OCI-LY3 (cell line): ENCODE results near the gene ZNF334.

Experiments used
- CTCF ChIP-seq: fragments of 200-600, 300-600 bp; sonication (generic); IDR thresholded peaks from 2 replicates; pipeline ENCODE4 v1.5.1; 2014; ENCODE audit warnings: antibody characterized with exemption, low read length, low read depth
- EZH2phosphoT487 ChIP-seq: fragments of 200-600 bp; shearing (Covaris generic); IDR thresholded peaks from 2 replicates; pipeline ENCODE4 v1.6.1; 2018; ENCODE audit warnings: antibody characterized with exemption, mixed run types, low read depth

- TF ChIP-seq CTCF (no peak), EZH2phosphoT487 (no peak)
These were observed 29.5 kb downstream of the ZNF334 start for GRCh38 chr20:46483879-46484278.
